Activated CD8-positive, alpha-beta memory T cell treated with anti-CD3 and anti-CD28 coated beads for 4 hours (primary cell): ENCODE measurements around the gene TSPAN9.

ENCODE experiments used
- DNase-seq, 2 donors: peaks; one replicate each; pipeline ENCODE4 v3.0.0-alpha.2; 2020; ENCODE audit warnings: low read depth in 2 of 2

The TSPAN9 gene

GRCh38 chr12:3225154-3225795 lies 148.1 kb downstream of the TSPAN9 start:
- no peak for DNase-seq

GRCh38 chr12:3225796-3226180 lies 148.6 kb downstream of the TSPAN9 start:
- no peak for DNase-seq

GRCh38 chr12:3226264-3226663 lies 149.1 kb downstream of the TSPAN9 start:
- no peak for DNase-seq

- DNase-seq: no peak
Observed at GRCh38 chr12:3227076-3227975, 150.1 kb downstream of the TSPAN9 start.

- DNase-seq: no peak
Observed at GRCh38 chr12:3228552-3228951, 151.4 kb downstream of the TSPAN9 start.

- DNase-seq: no peak
Observed at GRCh38 chr12:3229577-3229976, 152.4 kb downstream of the TSPAN9 start.

GRCh38 chr12:3230758-3231375 lies 153.7 kb downstream of the TSPAN9 start:
- DNase-seq: no peak

GRCh38 chr12:3231399-3231876 lies 154.3 kb downstream of the TSPAN9 start:
- no peak for DNase-seq

- DNase-seq: no peak
Observed at GRCh38 chr12:3233797-3234196, 156.6 kb downstream of the TSPAN9 start.

- DNase-seq: no peak
Observed at GRCh38 chr12:3236345-3237187, 159.4 kb downstream of the TSPAN9 start.

- no peak for DNase-seq
Observed at GRCh38 chr12:3238196-3238595, 161.0 kb downstream of the TSPAN9 start.

GRCh38 chr12:3241621-3242020 lies 164.4 kb downstream of the TSPAN9 start:
- DNase-seq: no peak

- DNase-seq: no peak
Observed at GRCh38 chr12:3242199-3242863, 165.2 kb downstream of the TSPAN9 start.

GRCh38 chr12:3243376-3244084 lies 166.4 kb downstream of the TSPAN9 start:
- DNase-seq: no peak

- no peak for DNase-seq
Observed at GRCh38 chr12:3244219-3244750, 167.1 kb downstream of the TSPAN9 start.

GRCh38 chr12:3246253-3246652 lies 169.1 kb downstream of the TSPAN9 start:
- no peak for DNase-seq

- no peak for DNase-seq
Observed at GRCh38 chr12:3247077-3247476, 169.9 kb downstream of the TSPAN9 start.

GRCh38 chr12:3247629-3248161 lies 170.5 kb downstream of the TSPAN9 start:
- no peak for DNase-seq

GRCh38 chr12:3249081-3249800 lies 172.1 kb downstream of the TSPAN9 start:
- no peak for DNase-seq
